GM19240 (cell line): ENCODE results near the gene NCKAP5.

Experiments
- DNase-seq: peaks from one replicate; pipeline ENCODE4 v3.0.0; 2011; ENCODE audit warnings: low spot score; ENCODE audit not compliant: insufficient read length

Gene NCKAP5

DNA sequence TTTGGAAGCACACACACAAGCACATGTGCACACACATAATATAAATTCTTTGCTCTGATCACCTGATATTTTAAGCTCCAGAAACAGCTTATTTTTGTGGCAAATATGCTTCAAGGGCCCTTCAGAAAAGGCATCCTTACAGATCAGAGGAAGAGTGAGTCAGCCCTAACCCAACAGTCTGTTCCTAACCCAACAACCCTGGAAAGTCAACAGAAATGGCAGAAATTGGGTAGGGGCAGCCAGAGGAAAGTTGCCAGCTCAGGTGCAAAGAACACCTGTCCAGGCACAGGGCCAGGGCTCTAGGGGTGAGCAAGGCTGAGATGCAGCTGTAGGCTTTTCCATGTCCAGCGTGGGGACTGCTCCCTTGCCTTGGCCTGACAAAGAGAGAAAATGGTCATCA, 6.4 kb upstream of the NCKAP5 start:
- no peak for DNase-seq

DNA sequence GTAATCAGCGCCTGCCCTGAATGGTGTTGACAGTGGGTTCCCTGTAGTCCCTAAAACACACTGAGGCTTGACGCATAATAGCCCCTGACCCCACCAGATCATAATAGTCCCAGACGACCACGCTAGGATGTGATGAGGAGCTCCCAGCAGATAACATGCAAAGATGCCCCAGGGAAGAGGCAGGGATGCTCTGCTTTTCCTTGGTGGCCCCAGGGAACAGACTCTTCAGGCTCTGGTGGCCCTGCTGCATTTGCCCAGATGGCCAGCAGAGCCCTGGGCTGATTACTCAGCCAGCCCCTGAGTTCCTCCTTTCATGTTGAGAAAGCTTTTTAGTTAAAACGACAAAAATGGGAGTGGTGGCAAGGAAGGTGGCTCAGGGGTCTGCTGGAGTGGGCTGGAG, 5.9 kb upstream of the NCKAP5 start:
- no peak for DNase-seq

DNA sequence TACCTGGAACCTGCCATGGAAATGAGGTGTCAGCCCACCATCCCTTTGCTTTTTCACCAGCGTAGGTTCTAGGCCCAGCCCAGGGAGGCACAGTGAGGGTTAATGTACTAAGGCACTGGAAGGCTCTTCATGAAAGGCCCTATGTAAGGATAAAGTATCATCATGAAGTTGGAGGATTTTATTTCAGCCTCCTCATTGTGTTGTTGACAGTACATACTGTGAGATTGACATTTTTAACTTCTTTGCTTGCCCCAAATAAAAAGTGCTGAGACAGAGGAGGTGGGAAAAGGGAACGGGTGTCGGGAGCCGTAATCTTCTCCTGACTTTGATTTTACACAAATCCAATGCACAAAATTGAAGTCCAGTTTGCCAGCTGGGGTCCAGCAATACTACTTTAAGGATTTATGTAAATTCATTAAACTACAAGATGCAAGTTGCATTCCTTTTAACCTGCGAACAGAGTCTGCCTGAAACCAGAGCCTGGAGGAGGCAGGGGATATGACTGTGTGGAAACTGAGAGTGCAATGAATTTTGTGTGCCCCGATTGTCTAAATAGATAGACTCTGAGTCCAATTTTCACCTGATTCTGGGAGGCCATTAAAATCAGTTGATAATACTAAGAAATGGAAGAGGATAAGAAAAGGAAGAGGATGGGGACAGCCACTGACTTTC, 5.4 kb upstream of the NCKAP5 start:
- DNase-seq: no peak

DNA sequence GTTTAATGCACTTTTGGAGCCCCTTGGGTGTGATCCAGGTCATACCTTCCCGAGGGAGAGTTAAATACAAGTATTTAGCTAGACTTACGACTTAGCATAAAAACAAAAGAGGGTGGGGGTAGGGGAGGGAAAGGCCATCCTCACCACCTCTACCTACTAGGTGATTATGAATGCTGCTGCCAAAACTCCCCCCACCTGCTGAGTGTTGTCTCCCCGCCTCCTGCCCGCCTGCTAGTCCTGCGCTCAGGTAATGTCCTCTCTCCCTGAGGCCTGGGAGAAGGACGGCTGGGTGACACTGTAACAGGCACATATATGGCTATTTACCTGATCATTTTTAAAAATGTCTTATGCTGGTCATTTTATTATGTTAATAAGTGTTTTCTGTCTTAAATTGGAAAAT, 3.0 kb upstream of the NCKAP5 start:
- DNase-seq: no peak

DNA sequence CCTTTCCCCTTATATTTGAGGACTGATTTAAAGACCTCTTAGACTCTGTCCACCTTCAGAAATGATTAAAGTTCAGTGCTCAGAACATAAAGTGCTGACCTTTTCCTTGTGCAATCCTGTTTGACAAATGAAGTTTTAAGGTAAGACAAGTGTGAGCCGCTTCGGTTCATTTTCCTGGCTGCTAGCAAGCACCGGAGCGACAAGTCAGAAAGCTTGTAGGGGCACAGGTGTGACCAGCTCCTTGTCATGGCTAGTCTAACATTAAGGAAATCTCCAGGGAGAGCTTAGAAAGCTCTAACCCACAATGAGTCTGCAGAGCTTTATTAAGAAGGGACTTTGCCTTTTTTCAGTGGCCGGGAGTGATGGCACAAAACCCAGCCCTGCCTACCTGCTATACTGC, 2.3 kb upstream of the NCKAP5 start:
- DNase-seq: no peak

DNA sequence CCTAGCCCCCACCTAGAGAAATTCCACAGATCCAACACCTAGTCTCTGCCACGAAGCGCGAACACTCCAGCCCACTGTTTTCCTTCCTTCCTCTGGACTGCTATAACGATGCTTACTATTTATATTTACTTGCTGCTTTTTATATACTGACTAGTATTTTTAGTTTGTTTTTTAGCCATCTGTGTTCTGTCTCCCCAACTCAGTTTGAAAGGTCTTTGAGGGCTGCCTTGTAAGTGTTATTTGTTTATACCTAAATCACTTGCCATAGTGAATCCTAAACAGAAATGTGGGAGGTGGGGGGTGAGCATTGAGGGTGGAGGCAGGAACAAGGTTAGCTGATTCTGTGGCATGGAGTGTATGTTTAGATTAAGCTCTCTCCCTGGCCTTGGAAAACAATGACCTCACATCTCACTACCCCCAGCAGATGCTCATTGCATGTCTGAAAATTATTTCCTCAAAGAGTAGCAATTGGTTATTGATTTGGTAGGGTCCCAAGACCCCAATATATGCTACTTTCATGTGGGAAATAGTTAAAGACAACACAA, 1.1 kb upstream of the NCKAP5 start:
- no peak for DNase-seq

DNA sequence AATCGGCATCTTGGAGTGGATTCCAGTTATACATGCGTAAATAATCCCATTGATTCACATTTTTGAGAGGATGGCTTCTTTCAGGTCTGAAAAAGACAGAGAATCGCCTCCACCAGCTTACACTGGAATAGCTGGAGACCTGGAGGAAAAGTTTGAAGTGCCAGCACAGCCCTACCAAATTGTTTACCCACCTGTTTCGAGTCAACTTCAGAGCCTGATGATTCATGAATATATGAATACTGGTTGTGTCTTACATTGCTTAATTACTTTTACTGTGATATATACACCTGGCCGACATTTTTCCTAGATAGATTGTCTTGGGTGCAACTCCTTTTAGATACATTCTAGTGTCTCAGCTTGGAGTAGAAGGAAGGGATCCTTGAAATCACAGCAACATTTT, 335 bp upstream of the NCKAP5 start:
- DNase-seq: no peak

DNA sequence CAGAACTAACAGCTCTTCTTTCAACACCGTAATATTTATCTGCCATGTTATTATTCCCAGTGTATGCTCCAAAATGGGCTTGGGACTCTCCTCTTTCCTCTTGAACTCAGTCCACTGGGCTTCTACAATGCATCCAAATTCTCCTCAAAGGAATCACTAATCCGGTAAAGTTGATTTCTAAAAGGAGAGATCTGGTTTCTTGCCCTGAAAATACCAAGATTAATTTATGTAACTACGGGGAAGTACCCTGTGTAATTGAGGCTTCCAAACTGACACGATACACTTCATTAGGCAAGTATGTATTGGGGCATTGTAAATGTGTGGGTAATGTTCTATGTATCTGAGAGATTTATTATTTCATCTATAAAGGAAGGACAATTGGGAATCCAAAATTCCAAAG, 5.7 kb downstream of the NCKAP5 start:
- no peak for DNase-seq

DNA sequence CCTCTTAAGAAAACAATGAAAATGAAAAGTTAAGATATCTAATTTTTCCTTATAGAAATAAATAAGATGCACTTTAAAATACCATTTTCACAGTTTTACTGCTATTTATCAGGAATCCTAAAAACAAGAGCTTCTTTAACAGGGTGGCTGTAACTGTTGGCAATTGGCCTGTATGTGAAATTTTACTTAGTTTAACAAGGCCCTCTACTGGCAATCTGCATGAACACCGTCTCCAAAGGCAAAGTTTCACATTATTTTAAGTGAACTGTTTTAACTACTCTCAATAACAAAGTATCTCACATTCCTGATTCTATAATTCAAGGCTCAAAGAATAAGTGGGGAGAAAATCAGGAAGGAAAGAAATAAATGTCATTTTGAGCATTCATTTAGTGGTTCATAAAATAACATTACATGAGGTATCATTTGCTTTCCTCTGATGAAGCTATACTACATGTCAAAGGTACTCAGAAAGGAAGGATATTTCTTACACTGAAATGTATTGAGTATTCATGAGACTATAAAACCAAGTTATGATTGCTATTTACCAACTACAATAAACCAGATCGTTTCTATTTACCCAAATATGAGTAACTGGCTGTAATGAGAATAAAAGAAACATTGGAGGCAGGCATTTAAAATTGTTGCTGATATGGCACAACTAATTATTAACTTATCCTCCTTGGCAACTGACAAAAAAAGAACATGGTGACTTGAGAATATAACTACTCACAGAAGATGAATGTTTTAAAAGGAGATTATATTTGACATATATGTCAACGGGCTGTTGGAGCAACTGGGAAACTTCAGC, 7.0 kb downstream of the NCKAP5 start:
- no peak for DNase-seq

DNA sequence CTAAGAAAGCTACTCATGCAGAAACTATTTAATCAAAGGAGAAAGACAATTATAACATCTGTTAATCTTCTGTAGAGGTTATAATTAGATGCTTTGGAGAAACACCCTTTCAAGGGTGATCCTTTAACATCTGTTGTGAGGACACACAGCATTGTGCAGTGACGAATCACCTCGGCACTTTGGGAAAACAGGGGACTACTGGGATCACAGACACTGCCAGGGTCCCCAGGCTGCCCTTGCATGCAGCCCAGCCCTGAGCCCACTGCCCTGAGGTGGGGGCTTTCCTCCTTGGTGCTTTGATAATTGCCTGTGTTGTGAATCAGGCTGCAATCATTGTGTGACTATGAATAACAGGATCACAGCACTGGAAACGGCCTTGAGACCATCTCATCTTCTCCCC, 10.6 kb downstream of the NCKAP5 start:
- no peak for DNase-seq

DNA sequence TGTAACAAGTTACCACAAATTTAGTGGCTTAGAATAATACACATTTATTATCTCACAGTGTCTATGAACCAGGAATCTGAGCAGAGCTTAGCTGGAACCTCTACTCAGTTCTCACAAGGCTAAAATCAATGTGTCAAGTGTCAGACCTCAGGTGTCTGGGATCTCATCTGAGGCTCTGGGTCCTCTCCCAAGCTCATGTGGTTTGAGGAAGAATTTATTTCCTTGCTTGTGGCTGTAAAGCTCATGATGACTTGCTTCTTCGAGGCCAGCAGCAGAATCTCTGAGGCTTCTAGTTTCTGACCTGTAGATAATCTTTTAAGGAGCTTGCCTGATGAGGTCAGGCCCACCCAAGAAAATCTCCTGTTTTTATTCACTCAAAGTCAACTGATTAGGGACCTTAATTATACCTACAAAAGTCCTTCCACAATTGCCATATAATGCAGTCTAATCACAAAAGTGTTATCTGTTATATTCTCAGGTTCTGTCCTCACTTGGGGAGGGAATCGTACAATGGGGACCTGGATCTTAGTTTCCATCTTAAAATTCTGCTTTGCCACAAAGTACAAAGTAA, 14.3 kb downstream of the NCKAP5 start:
- DNase-seq: no peak

DNA sequence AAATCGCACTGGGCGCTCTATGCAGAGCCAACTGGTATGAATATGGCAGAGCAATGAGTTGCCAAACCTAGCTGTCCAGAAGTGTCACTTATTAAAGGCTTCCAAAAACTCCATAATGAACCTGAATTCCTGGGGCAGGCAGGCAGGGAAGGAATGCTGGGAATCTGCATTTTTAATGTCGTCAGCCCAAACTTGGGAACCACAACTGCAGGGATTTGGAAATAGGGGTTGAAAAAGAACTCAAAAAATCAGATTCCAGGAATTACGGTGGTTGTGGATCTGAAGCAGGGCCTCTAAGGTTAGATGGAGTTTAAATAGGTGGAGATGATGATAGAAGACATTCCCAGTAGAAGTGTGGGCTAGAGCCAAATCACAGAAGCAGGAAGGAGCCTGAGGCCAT, 15.0 kb downstream of the NCKAP5 start:
- DNase-seq: no peak

DNA sequence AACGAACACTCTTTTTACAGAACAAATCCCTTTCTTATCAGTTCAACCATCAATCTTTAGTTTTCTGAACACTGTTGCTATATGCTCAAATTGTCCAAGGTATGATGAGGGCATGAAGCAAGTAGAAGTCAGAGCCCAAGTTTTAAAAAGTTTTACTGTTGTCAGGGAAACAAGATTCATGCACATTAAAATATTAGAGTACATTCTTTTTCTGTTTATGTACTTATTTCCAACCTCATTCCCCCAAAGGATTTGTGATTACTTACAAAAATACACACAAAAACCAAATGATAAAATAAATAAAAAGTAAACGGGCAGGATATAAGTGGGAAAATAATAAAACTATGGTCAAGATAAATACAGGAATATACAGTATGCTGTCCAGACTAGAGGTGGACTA, 15.4 kb downstream of the NCKAP5 start:
- no peak for DNase-seq

DNA sequence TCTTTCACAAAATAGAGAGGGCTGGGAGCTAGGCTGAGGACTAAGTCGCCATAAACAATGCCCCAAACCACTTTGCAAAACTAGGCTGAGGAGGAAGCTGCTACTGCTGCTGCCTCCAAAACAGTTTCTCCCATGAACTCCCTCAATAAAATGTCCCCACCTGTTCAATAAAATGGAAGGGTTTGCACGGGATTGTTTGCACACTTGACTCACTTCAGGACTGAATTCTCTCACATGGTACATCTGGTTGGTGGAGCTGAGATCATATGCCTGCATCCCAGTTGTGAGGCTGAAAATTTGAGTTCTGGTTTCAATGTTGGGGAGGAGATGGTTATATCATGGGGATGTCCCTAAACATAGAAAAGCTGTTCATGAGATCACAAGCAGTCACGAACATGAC, 26.5 kb downstream of the NCKAP5 start:
- DNase-seq: no peak

DNA sequence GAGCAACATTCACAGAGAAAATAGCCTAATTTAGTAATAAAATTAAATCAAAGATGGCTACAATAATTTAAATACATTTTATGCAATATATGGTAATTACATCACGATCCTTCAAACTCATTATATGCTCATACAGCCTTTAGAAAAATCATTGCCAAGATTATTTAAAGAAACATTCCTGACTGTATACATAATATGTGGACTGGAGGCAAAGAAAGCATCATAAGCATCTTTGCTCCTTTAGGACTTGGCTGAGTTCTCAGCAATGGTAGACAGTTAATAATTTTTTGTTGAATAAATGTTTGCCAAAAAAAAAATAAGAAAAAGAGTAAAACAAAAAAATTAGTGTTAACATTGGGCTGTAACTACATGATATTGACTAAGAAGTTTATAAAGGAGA, 26.9 kb downstream of the NCKAP5 start:
- DNase-seq: no peak

DNA sequence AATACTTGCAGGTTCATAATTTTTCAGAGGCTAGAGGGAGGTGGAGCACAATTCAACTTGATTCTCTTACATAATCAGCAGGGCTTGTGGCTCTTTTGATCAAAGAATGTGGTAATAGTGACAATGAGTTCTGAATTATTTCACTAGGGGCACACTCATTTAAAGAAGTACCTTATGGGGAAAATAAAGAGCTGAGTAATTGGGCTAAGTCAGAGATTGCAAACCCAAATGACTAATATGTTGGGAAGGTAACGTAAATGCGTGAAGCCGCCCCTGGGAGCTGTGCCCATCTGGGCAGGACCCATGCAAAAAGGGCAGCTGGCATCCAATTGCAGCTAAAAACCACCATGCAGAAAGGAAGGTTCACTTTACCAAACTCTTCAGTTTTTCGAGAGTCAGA, 35.3 kb downstream of the NCKAP5 start:
- DNase-seq: no peak

DNA sequence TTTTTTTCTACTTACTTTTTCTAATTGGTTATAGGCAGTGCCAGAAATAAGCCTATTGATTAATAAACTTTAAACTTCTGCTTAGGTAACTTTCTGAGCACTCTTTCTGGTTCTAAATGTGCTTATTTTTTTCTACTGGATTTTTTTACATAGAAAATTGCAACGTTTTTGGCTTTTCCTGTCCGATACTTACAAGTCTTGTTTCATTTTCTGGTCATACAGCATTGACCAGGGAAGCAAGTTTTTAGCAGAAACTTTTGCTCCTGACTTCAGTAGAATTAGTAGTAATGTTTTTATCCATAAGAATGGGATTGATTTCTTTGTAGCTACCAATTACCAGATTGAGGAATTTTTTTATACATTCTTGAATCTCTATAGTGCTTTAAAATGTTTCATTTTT, 36.9 kb downstream of the NCKAP5 start:
- no peak for DNase-seq

DNA sequence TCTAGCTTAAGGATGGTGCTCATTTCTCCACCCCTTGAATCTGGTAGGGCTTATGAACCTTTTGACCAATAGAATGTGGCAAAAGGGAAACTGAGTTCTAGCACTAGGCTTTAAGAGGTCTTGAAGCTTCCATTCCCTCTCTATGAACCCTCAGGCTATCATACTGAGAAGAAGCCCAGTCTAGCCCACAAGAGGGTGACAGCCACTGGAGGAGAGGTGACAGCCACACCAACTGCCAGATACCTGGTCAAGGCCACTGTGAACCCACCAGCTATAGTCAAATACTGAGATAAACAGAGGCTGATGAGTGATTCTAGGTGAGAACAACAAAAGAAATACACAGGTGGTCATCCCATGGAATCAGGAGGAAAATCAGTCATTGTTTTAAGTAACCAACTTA, 37.6 kb downstream of the NCKAP5 start:
- DNase-seq: no peak

DNA sequence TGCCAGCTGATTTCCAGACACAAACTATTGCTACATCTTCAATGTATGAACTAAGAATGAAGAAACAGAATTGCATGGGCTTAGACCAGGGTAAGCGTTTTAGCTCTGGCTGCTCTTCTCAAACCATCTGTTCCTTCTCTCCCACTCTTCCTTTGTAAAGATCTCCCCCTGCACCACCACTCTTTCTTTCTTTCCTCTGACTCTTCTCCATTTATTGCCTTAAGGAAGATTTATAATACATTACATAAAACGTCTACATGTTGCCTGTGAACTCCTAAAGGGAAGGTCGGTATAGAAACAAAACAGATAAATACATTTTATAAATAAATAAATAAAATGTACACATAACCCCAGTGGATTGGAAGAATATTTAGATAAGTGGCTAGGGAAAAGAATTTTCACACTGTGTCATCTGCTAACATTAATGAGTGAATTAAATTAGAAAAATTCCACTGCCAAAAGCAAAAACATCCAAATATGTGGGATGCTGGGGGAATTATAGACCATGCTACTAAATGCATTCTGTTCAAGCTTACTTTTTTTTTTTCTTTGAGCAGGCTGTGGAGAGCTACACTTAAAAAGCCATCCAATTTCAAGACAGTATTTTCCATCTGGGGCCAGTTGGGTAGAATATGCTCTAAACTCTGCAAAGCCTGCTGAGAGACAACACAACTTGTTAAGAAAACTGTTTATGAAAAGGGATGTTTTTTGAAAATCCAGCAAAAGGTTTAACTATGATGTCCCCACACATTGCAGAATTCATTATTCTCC, 41.5 kb downstream of the NCKAP5 start:
- no peak for DNase-seq

DNA sequence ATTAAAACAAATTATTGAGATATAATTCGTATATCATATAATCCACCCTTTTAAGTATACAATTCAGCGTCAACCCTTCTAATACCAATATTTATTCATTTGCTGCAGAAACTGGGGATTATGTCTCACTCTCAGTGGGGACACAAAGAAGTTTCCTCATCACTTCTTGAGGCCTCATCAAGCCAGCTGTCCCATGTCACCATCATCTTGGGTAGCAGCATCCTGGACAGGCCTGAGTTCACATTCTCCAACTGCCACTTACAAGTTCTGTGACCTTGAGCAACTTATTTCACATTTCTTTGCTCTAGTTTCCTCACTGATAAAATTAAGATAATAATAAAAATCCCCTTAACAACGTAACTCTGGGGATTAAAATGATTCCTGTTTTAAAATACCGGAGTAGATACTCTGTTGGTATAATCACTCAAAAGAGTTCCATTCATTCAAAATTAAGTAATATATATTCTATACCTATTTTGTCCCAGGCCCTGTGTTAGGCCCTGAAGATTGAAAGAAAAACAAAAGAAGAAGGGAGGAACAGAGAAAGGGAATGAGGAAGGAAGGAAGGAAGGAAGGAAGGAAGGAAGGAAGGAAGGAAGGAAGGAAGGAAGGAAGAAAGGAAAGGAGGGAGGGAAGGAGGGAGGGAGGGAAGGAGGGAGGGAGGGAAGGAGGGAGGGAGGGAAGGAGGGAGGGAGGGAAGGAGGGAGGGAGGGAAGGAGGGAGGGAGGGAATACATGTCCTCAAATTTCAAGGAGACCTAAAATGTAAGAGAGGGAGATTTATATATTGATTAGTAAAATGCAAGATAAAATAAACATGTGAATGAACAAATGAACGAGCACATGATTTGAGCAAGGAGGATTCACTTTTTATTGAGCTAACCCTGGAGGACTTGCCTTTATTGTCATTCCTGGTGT, 42.4 kb downstream of the NCKAP5 start:
- no peak for DNase-seq

DNA sequence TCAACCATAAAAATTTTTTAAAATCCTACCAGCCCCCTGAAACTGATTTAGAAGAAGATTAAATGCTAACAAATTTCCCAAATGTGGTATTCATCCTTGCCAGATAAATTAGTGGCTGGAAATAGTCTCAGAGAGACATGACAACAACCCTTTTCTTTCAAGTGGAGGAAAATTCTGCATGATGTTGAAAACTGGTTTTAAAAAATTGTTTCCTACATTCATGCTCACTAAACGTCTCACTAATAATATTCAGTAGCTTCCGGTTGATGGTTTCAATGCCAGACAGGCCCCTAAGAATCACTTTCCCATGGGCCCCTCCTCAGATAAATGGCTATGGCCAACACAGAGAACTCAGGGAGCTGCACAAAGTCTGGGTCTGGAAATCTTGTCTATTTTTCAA, 43.2 kb downstream of the NCKAP5 start:
- DNase-seq: no peak
